ENCODE measurements around the gene PIEZO2. TPM values are rescaled to one million over a fixed set of nuclear protein-coding genes. Genes with fewer than 3 reads are reported as not detected.

PIEZO2 gene
- total RNA-seq, 2 donors from 2014 or later, result 4.8 to 7.5 TPM

GRCh38 chr18:10797896-10798295 is 351.5 kb downstream of the PIEZO2 start:
- intact Hi-C loops (cut with DNase I), result no loop called here
- no peak for DNase-seq (ENCODE audit: low spot score)

- intact Hi-C loops (cut with DNase I), result no loop called here
- no peak for DNase-seq (ENCODE audit: low spot score)
Observed at GRCh38 chr18:10794771-10795170, 354.6 kb downstream of the PIEZO2 start.

- no peak for DNase-seq (ENCODE audit: low spot score)
- intact Hi-C loops (cut with DNase I), result no loop called here
Observed at GRCh38 chr18:10793730-10794370, 355.5 kb downstream of the PIEZO2 start.

DNA sequence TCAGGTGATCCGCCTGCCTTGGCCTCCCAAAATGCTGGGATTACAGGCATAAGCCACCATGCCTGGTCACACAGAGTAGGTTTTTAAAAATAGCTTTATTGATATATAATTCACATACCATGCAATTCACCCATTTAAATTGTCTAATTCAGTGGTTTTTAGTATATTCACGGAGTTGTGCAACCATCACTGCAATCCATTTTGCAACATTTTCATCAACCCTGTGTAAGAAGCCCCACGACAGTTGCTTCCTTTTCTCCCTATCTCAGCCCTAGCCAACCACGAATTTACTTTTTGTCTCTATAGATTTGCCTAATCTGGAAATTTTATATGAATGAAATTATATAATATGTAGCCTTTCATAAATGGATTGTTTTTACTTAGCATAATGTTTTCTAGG is 357.2 kb downstream of the PIEZO2 start:
- no peak for DNase-seq (ENCODE audit: low spot score)
- intact Hi-C loops (cut with DNase I), result no loop called here

- intact Hi-C loops (cut with DNase I), result no loop called here
- DNase-seq (ENCODE audit: low spot score), result no peak
Observed at GRCh38 chr18:10791169-10791831, 358.1 kb downstream of the PIEZO2 start.

DNA sequence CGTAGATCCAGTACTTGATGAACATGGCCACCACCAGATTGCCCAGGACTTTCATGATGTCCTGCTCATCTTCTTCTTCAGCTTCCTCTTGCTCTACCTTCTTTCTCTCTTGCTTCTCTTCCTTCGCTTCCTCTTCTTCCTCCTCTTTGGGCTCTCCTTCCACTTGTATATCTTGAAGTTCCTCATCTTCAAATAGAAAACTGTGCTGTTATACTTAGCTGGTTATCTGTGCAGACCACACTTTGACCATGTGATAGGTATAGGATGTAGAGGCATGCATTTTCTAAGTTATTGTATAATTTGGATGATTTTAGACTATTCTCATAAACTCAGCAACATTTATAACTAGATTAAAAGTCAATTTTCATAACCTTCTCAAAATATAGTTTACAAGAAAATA is 360.2 kb downstream of the PIEZO2 start:
- intact Hi-C loops (cut with DNase I), result no loop called here
- no peak for DNase-seq (ENCODE audit: low spot score)

DNA sequence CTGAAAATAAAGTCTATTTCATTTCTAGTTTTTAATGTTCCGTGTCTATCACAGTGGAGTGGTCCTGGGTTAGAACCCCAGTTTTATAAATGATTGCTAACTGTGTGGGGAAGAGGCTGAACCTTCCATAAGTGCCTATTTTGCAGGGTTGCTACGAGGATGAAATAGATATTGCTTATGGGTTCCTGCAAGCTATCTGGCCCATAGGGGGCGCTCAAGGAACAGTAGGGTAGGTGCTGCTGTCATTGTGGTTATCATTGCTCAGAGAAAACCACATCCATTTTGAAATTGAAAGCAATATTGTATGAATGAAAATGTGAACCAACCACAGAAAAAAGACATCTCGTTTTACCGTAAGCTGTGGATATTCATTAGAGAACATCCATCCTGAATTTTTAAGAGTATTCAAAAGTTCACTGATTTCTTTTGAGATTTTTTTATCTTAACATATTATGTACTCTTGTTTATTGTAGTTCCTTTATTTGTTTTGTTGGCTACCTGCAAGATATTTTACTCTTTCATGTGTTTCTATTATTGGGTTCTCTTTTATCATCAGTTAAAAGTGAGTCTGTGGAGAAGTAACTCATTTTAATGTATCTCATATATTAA is 362.0 kb downstream of the PIEZO2 start:
- peak; percentile 90 for DNase-seq (ENCODE audit: low spot score)
- intact Hi-C loops (cut with DNase I), result no loop called here

- DNase-seq (ENCODE audit: low spot score), result no peak
- intact Hi-C loops (cut with DNase I), result no loop called here
Observed at GRCh38 chr18:10785798-10786197, 363.6 kb downstream of the PIEZO2 start.

GRCh38 chr18:10784596-10785202 is 364.7 kb downstream of the PIEZO2 start:
- intact Hi-C loops (cut with DNase I), result no loop called here
- DNase-seq (ENCODE audit: low spot score), result no peak

- intact Hi-C loops (cut with DNase I), result no loop called here
- DNase-seq (ENCODE audit: low spot score), result no peak
Observed at GRCh38 chr18:10783941-10784340, 365.4 kb downstream of the PIEZO2 start.

DNA sequence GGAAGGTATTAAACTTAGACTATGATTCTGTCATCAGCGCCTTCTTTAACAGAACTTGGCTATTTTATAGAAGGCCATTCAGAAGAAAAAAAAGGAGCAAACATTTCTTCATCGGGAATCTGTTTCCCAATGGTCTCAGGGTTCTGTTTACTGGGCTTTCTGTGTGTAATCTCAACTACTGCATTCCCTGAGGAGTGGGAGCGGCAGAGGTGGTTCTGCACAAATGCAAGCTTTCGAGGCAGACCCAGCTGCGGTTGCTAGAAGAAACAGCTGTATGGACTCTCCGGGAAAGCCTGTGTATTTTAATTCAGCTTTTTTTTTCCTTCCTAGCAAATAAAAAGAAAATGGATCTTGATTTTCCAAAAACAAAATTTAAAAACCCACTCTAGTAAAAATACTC is 372.9 kb downstream of the PIEZO2 start:
- intact Hi-C loops (cut with DNase I), result no loop called here
- DNase-seq (ENCODE audit: low spot score), result no peak

- intact Hi-C loops (cut with DNase I), result no loop called here
- DNase-seq (ENCODE audit: low spot score), result no peak
Observed at GRCh38 chr18:10775026-10775425, 374.3 kb downstream of the PIEZO2 start.

- intact Hi-C loops (cut with DNase I), result no loop called here
- no peak for DNase-seq (ENCODE audit: low spot score)
Observed at GRCh38 chr18:10771053-10771709, 378.2 kb downstream of the PIEZO2 start.

DNA sequence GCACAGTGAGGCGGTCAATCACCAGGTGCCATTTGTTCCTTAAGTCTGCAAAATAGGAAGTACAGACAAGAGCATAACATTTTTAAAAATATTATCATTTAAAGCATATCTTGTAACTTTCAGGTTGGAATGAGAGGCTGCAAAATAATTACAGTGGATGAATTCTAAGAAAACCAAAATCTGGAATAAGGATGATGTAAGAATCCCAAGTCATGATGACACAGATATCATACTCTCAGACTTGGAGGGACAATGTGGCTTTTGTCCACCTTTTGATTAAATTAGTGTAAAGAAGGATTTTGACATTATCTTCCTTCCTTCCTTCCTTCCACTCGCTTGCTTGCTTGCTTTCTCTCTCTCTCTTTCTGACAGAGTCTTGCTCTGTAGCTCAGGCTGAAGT is 379.1 kb downstream of the PIEZO2 start:
- no peak for DNase-seq (ENCODE audit: low spot score)
- intact Hi-C loops (cut with DNase I), result no loop called here

- DNase-seq (ENCODE audit: low spot score), result no peak
- intact Hi-C loops (cut with DNase I), result no loop called here
Observed at GRCh38 chr18:10768221-10768620, 381.1 kb downstream of the PIEZO2 start.

- intact Hi-C loops (cut with DNase I), result no loop called here
- no peak for DNase-seq (ENCODE audit: low spot score)
Observed at GRCh38 chr18:10767658-10768057, 381.7 kb downstream of the PIEZO2 start.

GRCh38 chr18:10760986-10761385 is 388.4 kb downstream of the PIEZO2 start:
- DNase-seq (ENCODE audit: low spot score), result no peak
- intact Hi-C loops (cut with DNase I), result no loop called here

GRCh38 chr18:10759241-10759640 is 390.1 kb downstream of the PIEZO2 start:
- intact Hi-C loops (cut with DNase I), result no loop called here
- no peak for DNase-seq (ENCODE audit: low spot score)

GRCh38 chr18:10757946-10758345 is 391.4 kb downstream of the PIEZO2 start:
- no peak for DNase-seq (ENCODE audit: low spot score)
- intact Hi-C loops (cut with DNase I), result no loop called here

GRCh38 chr18:10757349-10757748 is 392.0 kb downstream of the PIEZO2 start:
- intact Hi-C loops (cut with DNase I), result no loop called here
- DNase-seq (ENCODE audit: low spot score), result no peak

All from posterior vena cava (tissue), 2 donors.